ENCODE results near the gene GPR153. TPM values are rescaled to one million over a fixed set of nuclear protein-coding genes. Genes with fewer than 3 reads are reported as not detected.
A peak's percentile ranks its signal among the peaks of the same experiment; 100 is the strongest.

GPR153 gene
- polyA plus RNA-seq, 2 donors: 2.7 to 3.9 TPM

DNA sequence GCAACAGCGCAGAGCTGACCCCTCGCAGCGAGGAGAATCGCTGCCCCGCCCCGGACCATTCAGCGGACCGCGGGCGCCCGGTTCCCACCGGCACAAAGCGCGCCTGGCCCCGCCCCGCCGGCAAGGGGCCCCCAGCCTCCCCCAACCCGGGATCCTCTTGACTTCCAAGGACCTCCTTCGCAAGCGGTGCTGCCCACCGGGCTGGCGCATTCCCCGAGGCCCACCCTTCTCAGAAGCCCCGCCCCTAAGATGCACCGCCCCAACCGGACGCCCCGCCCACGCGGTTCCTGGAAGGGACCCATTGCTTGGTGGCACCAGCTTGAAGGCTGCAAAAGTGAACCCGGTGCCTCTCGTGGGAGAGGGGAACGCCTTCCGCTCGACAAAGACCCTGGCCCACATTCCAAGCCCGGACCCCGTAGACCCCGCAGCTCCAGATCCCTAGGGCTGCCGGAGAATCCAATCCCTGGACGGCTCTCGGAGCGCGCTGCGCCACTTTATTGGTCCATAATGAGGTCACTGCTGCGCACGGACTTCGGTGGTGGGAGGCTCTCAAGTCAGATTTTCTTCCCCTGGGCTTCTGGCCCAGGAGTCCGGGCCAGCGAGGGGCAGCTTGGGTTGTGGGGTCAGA is 14.9 kb downstream of the GPR153 start:
- Histone ChIP-seq H3K9me3 (ENCODE audit: control insufficient read depth in 2 of 2, insufficient read depth in 1 of 2, low read depth in 1 of 2, low read length in 1 of 2) (no peaks in the 10 kb centered on the region), H3K27ac (ENCODE audit: low read depth in 2 of 2, low read length in 1 of 2) (no peak overlapping the region), H3K36me3 (ENCODE audit: control insufficient read depth in 2 of 2, insufficient read depth in 2 of 2, low read length in 1 of 2) (no peaks in the 10 kb centered on the region), H3K27me3 (ENCODE audit: control insufficient read depth in 1 of 2, insufficient read depth in 2 of 2, low read length in 2 of 2) (peaks cover 7 to 35% of the 10 kb centered on the region in 2 donors), H3K4me1 (ENCODE audit: control insufficient read depth in 2 of 2, insufficient read depth in 2 of 2, low read length in 1 of 2) (peaks cover 12 to 16% of the 10 kb centered on the region in 2 donors), H3K4me3 (ENCODE audit: low read depth in 1 of 2, low read length in 2 of 2) (no peak overlapping the region)
- WGBS, 2 donors: 2 to 5% methylated on average over 47 to 49 of the region's 49 CpGs

- Histone ChIP-seq H3K9me3 (ENCODE audit: control insufficient read depth in 2 of 2, insufficient read depth in 1 of 2, low read depth in 1 of 2, low read length in 1 of 2) (no peaks in the 10 kb centered on the region), H3K27ac (ENCODE audit: low read depth in 2 of 2, low read length in 1 of 2) (no peak overlapping the region), H3K27me3 (ENCODE audit: control insufficient read depth in 1 of 2, insufficient read depth in 2 of 2, low read length in 2 of 2) (peaks cover 7 to 35% of the 10 kb centered on the region in 2 donors), H3K4me1 (ENCODE audit: control insufficient read depth in 2 of 2, insufficient read depth in 2 of 2, low read length in 1 of 2) (peaks cover 12 to 16% of the 10 kb centered on the region in 2 donors), H3K4me3 (ENCODE audit: low read depth in 1 of 2, low read length in 2 of 2) (no peak overlapping the region), H3K36me3 (ENCODE audit: control insufficient read depth in 2 of 2, insufficient read depth in 2 of 2, low read length in 1 of 2) (no peaks in the 10 kb centered on the region)
- 2% methylated on average over 36 to 79 of the region's 79 CpGs for WGBS, 2 donors
Measured at GRCh38 chr1:6245086-6245868, 15.6 kb downstream of the GPR153 start.

GRCh38 chr1:6244401-6245049 is 16.4 kb downstream of the GPR153 start:
- H3K9me3 ChIP-seq (ENCODE audit: control insufficient read depth in 2 of 2, insufficient read depth in 1 of 2, low read depth in 1 of 2, low read length in 1 of 2): no peaks in the 10 kb centered on the region
- no peak overlapping the region for H3K4me3 ChIP-seq (ENCODE audit: low read depth in 1 of 2, low read length in 2 of 2)
- H3K36me3 ChIP-seq (ENCODE audit: control insufficient read depth in 2 of 2, insufficient read depth in 2 of 2, low read length in 1 of 2): no peaks in the 10 kb centered on the region
- no peak overlapping the region for H3K27ac ChIP-seq (ENCODE audit: low read depth in 2 of 2, low read length in 1 of 2)
- WGBS, 2 donors: 4% methylated on average over 16 to 24 of the region's 24 CpGs
- peaks cover 6 to 16% of the 10 kb centered on the region in 2 donors for H3K4me1 ChIP-seq (ENCODE audit: control insufficient read depth in 2 of 2, insufficient read depth in 2 of 2, low read length in 1 of 2)
- peaks cover 7 to 35% of the 10 kb centered on the region in 2 donors for H3K27me3 ChIP-seq (ENCODE audit: control insufficient read depth in 1 of 2, insufficient read depth in 2 of 2, low read length in 2 of 2)

DNA sequence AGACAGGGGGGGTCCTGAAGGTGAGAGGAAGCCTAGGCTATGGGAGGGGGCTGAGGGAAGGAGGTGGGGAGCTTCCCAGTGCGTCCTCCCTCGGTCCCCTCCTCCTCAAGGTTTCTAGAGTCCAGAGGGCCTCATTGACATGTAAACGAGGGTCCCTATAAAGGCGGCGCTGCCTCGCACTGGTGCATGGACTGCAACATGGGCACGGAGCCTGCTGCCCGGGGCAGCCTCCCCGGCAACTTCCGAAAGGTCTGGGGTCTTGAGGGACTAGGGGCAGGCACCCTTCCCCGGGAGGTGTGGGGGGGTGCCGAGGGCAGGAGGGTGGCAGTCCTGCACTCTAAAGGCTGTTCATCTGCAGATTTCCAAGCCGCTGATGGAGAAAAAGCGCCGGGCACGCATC is 16.9 kb downstream of the GPR153 start, which contains the start of gene HES3:
Gene HES3, plus strand, starts transcription at position 187 of the 400 bp plus-strand sequence. Its CDS starts 187 bp downstream, at position 374.
- H3K27ac ChIP-seq (ENCODE audit: low read depth in 2 of 2, low read length in 1 of 2): no peak within 1 kb of the TSS
- peaks cover 7 to 35% of the 10 kb centered on the region in 2 donors for H3K27me3 ChIP-seq (ENCODE audit: control insufficient read depth in 1 of 2, insufficient read depth in 2 of 2, low read length in 2 of 2)
- peaks cover 6 to 12% of the 10 kb centered on the region in 2 donors for H3K4me1 ChIP-seq (ENCODE audit: control insufficient read depth in 2 of 2, insufficient read depth in 2 of 2, low read length in 1 of 2)
- H3K9me3 ChIP-seq (ENCODE audit: control insufficient read depth in 2 of 2, insufficient read depth in 1 of 2, low read depth in 1 of 2, low read length in 1 of 2): no peaks in the 10 kb centered on the region
- WGBS, 2 donors: 5 to 8% methylated on average over 15 to 16 of the region's 16 CpGs
- no peak within 1 kb of the TSS for H3K4me3 ChIP-seq (ENCODE audit: low read depth in 1 of 2, low read length in 2 of 2)
- no peaks in the 10 kb centered on the region for H3K36me3 ChIP-seq (ENCODE audit: control insufficient read depth in 2 of 2, insufficient read depth in 2 of 2, low read length in 1 of 2)

DNA sequence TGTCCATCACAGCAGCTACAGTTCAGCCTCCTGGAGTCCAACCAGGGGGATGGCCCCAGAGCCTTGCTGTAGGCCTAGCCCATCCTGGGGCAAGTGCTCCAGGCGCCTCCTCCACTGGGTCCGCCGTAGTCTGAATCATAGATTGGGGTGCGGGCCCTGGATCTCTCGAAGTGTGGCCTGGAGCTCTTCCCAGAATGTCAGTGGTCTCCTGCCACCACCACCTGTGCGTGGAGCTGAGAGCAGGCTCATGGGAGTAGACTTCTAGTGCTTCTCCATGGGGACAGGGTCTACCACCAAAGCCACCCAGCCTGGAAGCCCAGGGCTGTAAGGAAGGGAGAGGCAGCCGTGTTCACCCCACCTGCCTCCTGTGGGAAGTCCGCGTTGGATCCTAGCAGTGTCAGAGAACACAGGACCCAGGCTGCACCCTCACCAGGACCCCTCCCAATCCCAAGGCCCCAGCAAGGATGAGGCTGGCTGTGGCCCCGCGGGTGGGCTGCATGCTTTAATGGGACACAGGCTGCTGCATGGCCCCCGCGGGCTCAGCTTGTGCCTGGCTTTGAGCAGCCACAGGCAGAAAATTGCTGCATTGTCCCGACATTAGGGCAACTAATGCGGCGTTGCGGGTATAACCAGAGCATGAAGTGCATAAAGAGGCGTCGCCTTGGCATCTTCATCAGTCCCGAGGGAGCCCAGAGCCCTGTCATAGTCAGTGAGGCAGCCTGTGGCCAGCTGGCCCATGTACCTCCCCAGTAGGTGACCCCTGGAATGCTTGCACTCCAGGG is 17.7 kb downstream of the GPR153 start:
- Histone ChIP-seq H3K36me3 (ENCODE audit: control insufficient read depth in 2 of 2, insufficient read depth in 2 of 2, low read length in 1 of 2) (no peaks in the 10 kb centered on the region), H3K9me3 (ENCODE audit: control insufficient read depth in 2 of 2, insufficient read depth in 1 of 2, low read depth in 1 of 2, low read length in 1 of 2) (no peaks in the 10 kb centered on the region), H3K27me3 (ENCODE audit: control insufficient read depth in 1 of 2, insufficient read depth in 2 of 2, low read length in 2 of 2) (peaks cover 7 to 35% of the 10 kb centered on the region in 2 donors), H3K4me3 (ENCODE audit: low read depth in 1 of 2, low read length in 2 of 2) (no peak overlapping the region), H3K27ac (ENCODE audit: low read depth in 2 of 2, low read length in 1 of 2) (no peak overlapping the region), H3K4me1 (ENCODE audit: control insufficient read depth in 2 of 2, insufficient read depth in 2 of 2, low read length in 1 of 2) (peaks cover 6 to 9% of the 10 kb centered on the region in 2 donors)
- 25 to 28% methylated on average over 20 of the region's 20 CpGs for WGBS, 2 donors

GRCh38 chr1:6241887-6242740 is 18.8 kb downstream of the GPR153 start:
- peaks cover 7 to 35% of the 10 kb centered on the region in 2 donors for H3K27me3 ChIP-seq (ENCODE audit: control insufficient read depth in 1 of 2, insufficient read depth in 2 of 2, low read length in 2 of 2)
- no peaks in the 10 kb centered on the region for H3K9me3 ChIP-seq (ENCODE audit: control insufficient read depth in 2 of 2, insufficient read depth in 1 of 2, low read depth in 1 of 2, low read length in 1 of 2)
- no peaks in the 10 kb centered on the region for H3K36me3 ChIP-seq (ENCODE audit: control insufficient read depth in 2 of 2, insufficient read depth in 2 of 2, low read length in 1 of 2)
- WGBS, 2 donors: 1 to 2% methylated on average over 76 to 99 of the region's 99 CpGs
- H3K4me1 ChIP-seq (ENCODE audit: control insufficient read depth in 2 of 2, insufficient read depth in 2 of 2, low read length in 1 of 2): peaks cover 6 to 9% of the 10 kb centered on the region in 2 donors
- peak overlapping the region in 1 of 2 donors; percentile 17 for H3K4me3 ChIP-seq (ENCODE audit: low read depth in 1 of 2, low read length in 2 of 2)
- H3K27ac ChIP-seq (ENCODE audit: low read depth in 2 of 2, low read length in 1 of 2): no peak overlapping the region

DNA sequence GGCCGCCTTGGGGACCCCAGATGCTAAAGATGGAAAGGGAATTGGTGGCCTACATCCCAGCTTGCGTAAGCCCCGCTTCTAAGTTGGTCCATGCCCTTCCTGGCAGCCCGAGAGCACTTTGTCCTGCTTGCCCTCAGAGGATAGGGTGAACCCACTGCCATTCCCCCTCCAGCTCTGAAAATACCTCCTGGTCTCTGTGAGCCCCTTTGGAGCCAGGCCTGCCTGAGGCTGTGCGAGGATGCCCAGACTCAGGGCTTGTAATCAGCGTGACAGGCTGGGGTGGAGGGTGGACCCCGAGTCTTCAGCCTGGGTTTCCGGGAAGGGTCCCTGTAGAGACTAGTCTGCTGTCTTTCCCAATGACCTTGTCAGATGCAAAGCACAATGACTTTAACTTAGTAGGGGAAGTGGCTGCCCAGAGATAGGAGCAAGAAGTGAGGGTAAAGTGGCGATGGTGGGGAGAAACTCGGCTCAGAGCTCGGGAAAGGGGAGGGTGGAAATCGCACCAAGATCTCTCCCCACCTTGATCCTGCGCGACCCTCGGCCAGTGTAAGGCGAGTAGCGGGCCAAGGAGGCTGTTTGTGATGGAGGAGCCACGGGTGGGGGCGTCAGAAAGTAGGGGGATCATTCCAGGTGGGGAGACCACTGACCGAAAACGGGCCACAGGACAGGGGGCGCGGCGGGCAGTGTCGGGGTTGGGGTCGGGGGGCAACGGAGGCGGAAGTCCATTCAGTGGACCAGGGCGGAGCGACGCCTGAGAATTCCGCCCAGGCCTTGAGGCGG is 19.6 kb downstream of the GPR153 start:
- no peak overlapping the region for H3K27ac ChIP-seq (ENCODE audit: low read depth in 2 of 2, low read length in 1 of 2)
- 32 to 33% methylated on average over 33 of the region's 33 CpGs for WGBS, 2 donors
- H3K36me3 ChIP-seq (ENCODE audit: control insufficient read depth in 2 of 2, insufficient read depth in 2 of 2, low read length in 1 of 2): no peaks in the 10 kb centered on the region
- peaks cover 6 to 9% of the 10 kb centered on the region in 2 donors for H3K4me1 ChIP-seq (ENCODE audit: control insufficient read depth in 2 of 2, insufficient read depth in 2 of 2, low read length in 1 of 2)
- no peaks in the 10 kb centered on the region for H3K9me3 ChIP-seq (ENCODE audit: control insufficient read depth in 2 of 2, insufficient read depth in 1 of 2, low read depth in 1 of 2, low read length in 1 of 2)
- peaks cover 7 to 35% of the 10 kb centered on the region in 2 donors for H3K27me3 ChIP-seq (ENCODE audit: control insufficient read depth in 1 of 2, insufficient read depth in 2 of 2, low read length in 2 of 2)
- no peak overlapping the region for H3K4me3 ChIP-seq (ENCODE audit: low read depth in 1 of 2, low read length in 2 of 2)
